GM18858 (cell line): Measurements from ENCODE around the gene OLIG3.

Experiments used
- ATAC-seq: cut with Tn5 transposase; IDR thresholded peaks from one replicate; pipeline ENCODE4 v1.9.1; 2021; ENCODE audit not compliant: unreplicated experiment

The OLIG3 gene

GRCh38 chr6:137471986-137472385 lies 22.2 kb downstream of the OLIG3 start:
- ATAC-seq = no peak

- ATAC-seq = no peak
Observed at GRCh38 chr6:137471497-137471896, 22.7 kb downstream of the OLIG3 start.

GRCh38 chr6:137467211-137467610 lies 27.0 kb downstream of the OLIG3 start:
- no peak for ATAC-seq

- no peak for ATAC-seq
Observed at GRCh38 chr6:137465378-137466009, 28.7 kb downstream of the OLIG3 start.

GRCh38 chr6:137452333-137452894 lies 41.8 kb downstream of the OLIG3 start:
- no peak for ATAC-seq

- ATAC-seq = no peak
Observed at GRCh38 chr6:137443901-137444300, 50.3 kb downstream of the OLIG3 start.
